Thyroid gland (tissue), 4 donors: Measurements from ENCODE around the gene BTN3A1.

Experiments
- POLR2A ChIP-seq, 2 donors: fragments of 450-650 bp; IDR thresholded peaks; one replicate each; pipeline ENCODE4 v1.6.1; 2017; ENCODE audit warnings: antibody characterized with exemption in 2 of 2, mild to moderate bottlenecking in 2 of 2, moderate library complexity in 1 of 2
- TF ChIP-seq, protein P1 (sequence below), 6 experiments: fragments of 200-600 bp in 3 of 6; fragments of 450-650 bp in 3 of 6; sonication (generic) in 3 of 6; IDR thresholded peaks; one replicate each; pipeline ENCODE4 v1.5.1; 2016 to 2019; ENCODE audit warnings: antibody characterized with exemption in 6 of 6, mild to moderate bottlenecking in 2 of 6, inconsistent platforms in 1 of 6, moderate library complexity in 1 of 6

DNA sequence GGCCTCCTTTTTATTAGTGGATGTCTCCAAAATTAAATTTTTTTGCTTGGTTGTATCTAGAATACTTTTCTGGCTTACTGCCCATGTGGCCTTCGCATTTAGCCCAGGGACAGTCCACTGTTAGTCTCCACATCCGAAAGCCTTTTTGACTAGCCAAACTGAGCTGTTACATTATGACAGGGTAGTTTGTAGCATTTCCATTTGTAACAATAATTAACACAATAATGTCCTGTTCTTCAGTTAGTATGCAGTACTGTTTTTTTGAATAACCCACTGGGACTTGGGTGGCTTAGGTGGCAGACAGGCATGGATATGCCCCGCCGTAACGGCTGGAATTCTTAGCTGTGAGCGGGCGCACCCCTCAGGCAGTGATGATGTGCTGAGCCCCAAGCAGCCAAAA lies 49.8 kb upstream of the BTN3A1 start:
- TF ChIP-seq, protein P1, sequence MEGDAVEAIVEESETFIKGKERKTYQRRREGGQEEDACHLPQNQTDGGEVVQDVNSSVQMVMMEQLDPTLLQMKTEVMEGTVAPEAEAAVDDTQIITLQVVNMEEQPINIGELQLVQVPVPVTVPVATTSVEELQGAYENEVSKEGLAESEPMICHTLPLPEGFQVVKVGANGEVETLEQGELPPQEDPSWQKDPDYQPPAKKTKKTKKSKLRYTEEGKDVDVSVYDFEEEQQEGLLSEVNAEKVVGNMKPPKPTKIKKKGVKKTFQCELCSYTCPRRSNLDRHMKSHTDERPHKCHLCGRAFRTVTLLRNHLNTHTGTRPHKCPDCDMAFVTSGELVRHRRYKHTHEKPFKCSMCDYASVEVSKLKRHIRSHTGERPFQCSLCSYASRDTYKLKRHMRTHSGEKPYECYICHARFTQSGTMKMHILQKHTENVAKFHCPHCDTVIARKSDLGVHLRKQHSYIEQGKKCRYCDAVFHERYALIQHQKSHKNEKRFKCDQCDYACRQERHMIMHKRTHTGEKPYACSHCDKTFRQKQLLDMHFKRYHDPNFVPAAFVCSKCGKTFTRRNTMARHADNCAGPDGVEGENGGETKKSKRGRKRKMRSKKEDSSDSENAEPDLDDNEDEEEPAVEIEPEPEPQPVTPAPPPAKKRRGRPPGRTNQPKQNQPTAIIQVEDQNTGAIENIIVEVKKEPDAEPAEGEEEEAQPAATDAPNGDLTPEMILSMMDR (IDR thresholded peaks at IDR 0.05) = no peak
- TF ChIP-seq POLR2A (IDR thresholded peaks at IDR 0.05) = no peak
